K562 (cell line): ENCODE measurements around the gene CNTN5. TPM values are rescaled to one million over a fixed set of nuclear protein-coding genes. Genes with fewer than 3 reads are reported as not detected.

Experiments
- ARNT ChIP-seq, 2 experiments: fragments of 450-650 bp; IDR thresholded peaks; 2 replicates each; pipeline ENCODE4 v1.6.1; 2016; ENCODE audit warnings: mild to moderate bottlenecking in 1 of 2
- LEF1 ChIP-seq: fragments of 450-650 bp; IDR thresholded peaks from 2 replicates; pipeline ENCODE4 v1.6.1; 2016; ENCODE audit warnings: mild to moderate bottlenecking
- NCOA1 ChIP-seq: fragments of 450-650 bp; IDR thresholded peaks from 2 replicates; pipeline ENCODE4 v1.6.1; 2016; ENCODE audit warnings: low read depth
- NUFIP1 ChIP-seq: fragments of 450-650 bp; IDR thresholded peaks from 2 replicates; pipeline ENCODE4 v1.6.1; 2018; ENCODE audit not compliant: partially characterized antibody
- PYGO2 ChIP-seq: fragments of 450-650 bp; IDR thresholded peaks from 2 replicates; pipeline ENCODE4 v1.6.1; 2016; ENCODE audit warnings: mild to moderate bottlenecking, missing genetic modification characterization, moderate library complexity, missing compliant biosample characterization
- RAD21 ChIP-seq, 2 experiments: fragments of 250-450 bp in 1 of 2; fragments of 450-650 bp in 1 of 2; sonication (Bioruptor Pico) in 1 of 2; formaldehyde crosslinking in 1 of 2; IDR thresholded peaks in 1 of 2; conservative IDR thresholded peaks in 1 of 2; 2 replicates each; pipeline versions ENCODE4 v1.4.0 to v1.8.0; 2020 to 2022; ENCODE audit warnings: mild to moderate bottlenecking in 2 of 2, moderate library complexity in 1 of 2
- RBM15 ChIP-seq: fragments of 200-400 bp; formaldehyde crosslinking; IDR thresholded peaks from 2 replicates; pipeline ENCODE4 v1.6.1; 2018; ENCODE audit warnings: mild to moderate bottlenecking, low read length, moderate library complexity; ENCODE audit not compliant: insufficient read depth
- SMARCA5 ChIP-seq: fragments of 450-650 bp; IDR thresholded peaks from 2 replicates; pipeline ENCODE4 v1.6.1; 2016
- SOX6 ChIP-seq: fragments of 450-650 bp; IDR thresholded peaks from 2 replicates; pipeline ENCODE4 v1.6.1; 2014; ENCODE audit warnings: mild to moderate bottlenecking
- polyA plus RNA-seq, 8 experiments: library from polyadenylated mRNA; depleted of rRNA in 4 of 8; stranded (reverse) in 5 of 8; unstranded in 3 of 8; fragments of >200 nt; fragmentation: Nextera tagmentation in 2 of 8; fragmentation: Illumina TruSeq in 1 of 8; extraction: Ambion mirVana in 2 of 8; extraction: Trizol in 1 of 8; gene quantifications; 2 replicates each; pipeline versions ENCODE4 v1.2.1 to v1.2.3, GENCODE V29; 2011 to 2014; ENCODE audit warnings: inconsistent platforms in 1 of 8, missing spikeins in 1 of 8
- total RNA-seq, 7 experiments: library from RNA; depleted of rRNA in 6 of 7; stranded (reverse); fragments of >200 nt in 6 of 7; fragmentation: Illumina TruSeq in 2 of 7; extraction: Trizol in 2 of 7; gene quantifications; 2 replicates each; pipeline versions ENCODE4 v1.2.1 to v1.2.3, GENCODE V29; 2011 to 2021; ENCODE audit warnings: low replicate concordance in 1 of 7
- TF ChIP-seq, protein P1 (sequence below), 2 experiments: fragments of 450-650 bp; IDR thresholded peaks; 2 replicates each; pipeline ENCODE4 v1.6.1; 2018; ENCODE audit warnings: mild to moderate bottlenecking in 2 of 2, low read depth in 1 of 2; ENCODE audit not compliant: partially characterized antibody in 2 of 2
- TF ChIP-seq, protein P2 (sequence below): fragments of 450-650 bp; formaldehyde crosslinking; IDR thresholded peaks from 2 replicates; pipeline ENCODE4 v1.4.0; 2022; ENCODE audit warnings: mild to moderate bottlenecking, moderate library complexity
- TF ChIP-seq, protein P3 (sequence below), 2 experiments: IDR thresholded peaks; 2 replicates each; pipeline ENCODE4 v1.6.1; 2011; ENCODE audit warnings: borderline replicate concordance in 1 of 2, control low read depth in 1 of 2, low read depth in 1 of 2, low read length in 1 of 2, mild to moderate bottlenecking in 1 of 2, mixed read lengths in 1 of 2, moderate library complexity in 1 of 2; ENCODE audit not compliant: insufficient read depth in 1 of 2, insufficient read length in 1 of 2, poor library complexity in 1 of 2, severe bottlenecking in 1 of 2; ENCODE audit errors: extremely low read depth in 1 of 2

Gene CNTN5
- total and polyA plus RNA-seq, 9 of the 15 experiments (the other 6 are each of a cell fraction or from before 2014, with no cell fraction given) = 0.03 TPM; not detected in 8

DNA sequence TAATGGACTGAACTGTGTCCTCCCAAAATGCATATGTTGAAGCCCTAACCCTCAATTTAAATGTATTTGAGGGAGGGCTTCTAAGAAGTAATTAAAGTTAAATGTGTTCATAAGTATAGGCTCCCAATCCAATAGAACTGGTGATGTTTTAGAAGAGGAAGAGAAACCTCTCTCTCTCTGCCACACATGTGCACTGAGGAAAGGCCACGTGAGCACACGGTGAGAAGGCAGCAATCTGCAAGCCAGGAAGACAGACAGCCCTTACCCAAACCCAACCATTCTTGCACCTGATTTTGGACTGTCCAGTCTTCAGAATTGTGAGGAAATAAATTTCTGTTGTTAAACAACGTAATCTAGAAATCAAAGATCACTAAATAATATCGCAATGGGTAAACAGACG lies 1164.8 kb downstream of the CNTN5 start (continued):
- no peak for TF ChIP-seq SMARCA5
- no peak for TF ChIP-seq RBM15
- no peak for TF ChIP-seq PYGO2 (tag)
- TF ChIP-seq SOX6 = no peak
- TF ChIP-seq LEF1 = no peak
- TF ChIP-seq NCOA1 = no peak
- TF ChIP-seq ARNT (IDR thresholded peaks at IDR 0.05) = no peak
- TF ChIP-seq, protein P1, sequence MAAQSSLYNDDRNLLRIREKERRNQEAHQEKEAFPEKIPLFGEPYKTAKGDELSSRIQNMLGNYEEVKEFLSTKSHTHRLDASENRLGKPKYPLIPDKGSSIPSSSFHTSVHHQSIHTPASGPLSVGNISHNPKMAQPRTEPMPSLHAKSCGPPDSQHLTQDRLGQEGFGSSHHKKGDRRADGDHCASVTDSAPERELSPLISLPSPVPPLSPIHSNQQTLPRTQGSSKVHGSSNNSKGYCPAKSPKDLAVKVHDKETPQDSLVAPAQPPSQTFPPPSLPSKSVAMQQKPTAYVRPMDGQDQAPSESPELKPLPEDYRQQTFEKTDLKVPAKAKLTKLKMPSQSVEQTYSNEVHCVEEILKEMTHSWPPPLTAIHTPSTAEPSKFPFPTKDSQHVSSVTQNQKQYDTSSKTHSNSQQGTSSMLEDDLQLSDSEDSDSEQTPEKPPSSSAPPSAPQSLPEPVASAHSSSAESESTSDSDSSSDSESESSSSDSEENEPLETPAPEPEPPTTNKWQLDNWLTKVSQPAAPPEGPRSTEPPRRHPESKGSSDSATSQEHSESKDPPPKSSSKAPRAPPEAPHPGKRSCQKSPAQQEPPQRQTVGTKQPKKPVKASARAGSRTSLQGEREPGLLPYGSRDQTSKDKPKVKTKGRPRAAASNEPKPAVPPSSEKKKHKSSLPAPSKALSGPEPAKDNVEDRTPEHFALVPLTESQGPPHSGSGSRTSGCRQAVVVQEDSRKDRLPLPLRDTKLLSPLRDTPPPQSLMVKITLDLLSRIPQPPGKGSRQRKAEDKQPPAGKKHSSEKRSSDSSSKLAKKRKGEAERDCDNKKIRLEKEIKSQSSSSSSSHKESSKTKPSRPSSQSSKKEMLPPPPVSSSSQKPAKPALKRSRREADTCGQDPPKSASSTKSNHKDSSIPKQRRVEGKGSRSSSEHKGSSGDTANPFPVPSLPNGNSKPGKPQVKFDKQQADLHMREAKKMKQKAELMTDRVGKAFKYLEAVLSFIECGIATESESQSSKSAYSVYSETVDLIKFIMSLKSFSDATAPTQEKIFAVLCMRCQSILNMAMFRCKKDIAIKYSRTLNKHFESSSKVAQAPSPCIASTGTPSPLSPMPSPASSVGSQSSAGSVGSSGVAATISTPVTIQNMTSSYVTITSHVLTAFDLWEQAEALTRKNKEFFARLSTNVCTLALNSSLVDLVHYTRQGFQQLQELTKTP (IDR thresholded peaks at IDR 0.05; ENCODE audit: low read depth in 1 of 2, partially characterized antibody in 2 of 2) = no peak
- no peak for TF ChIP-seq NUFIP1
- no peak for TF ChIP-seq RAD21 (CRISPR knock-in tag; conservative IDR thresholded peaks at IDR 0.05 in 1 of 2, IDR thresholded peaks at IDR 0.05 in 1 of 2)
- TF ChIP-seq, protein P2, sequence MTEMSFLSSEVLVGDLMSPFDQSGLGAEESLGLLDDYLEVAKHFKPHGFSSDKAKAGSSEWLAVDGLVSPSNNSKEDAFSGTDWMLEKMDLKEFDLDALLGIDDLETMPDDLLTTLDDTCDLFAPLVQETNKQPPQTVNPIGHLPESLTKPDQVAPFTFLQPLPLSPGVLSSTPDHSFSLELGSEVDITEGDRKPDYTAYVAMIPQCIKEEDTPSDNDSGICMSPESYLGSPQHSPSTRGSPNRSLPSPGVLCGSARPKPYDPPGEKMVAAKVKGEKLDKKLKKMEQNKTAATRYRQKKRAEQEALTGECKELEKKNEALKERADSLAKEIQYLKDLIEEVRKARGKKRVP (CRISPR knock-in tag) = no peak
- TF ChIP-seq, protein P3, sequence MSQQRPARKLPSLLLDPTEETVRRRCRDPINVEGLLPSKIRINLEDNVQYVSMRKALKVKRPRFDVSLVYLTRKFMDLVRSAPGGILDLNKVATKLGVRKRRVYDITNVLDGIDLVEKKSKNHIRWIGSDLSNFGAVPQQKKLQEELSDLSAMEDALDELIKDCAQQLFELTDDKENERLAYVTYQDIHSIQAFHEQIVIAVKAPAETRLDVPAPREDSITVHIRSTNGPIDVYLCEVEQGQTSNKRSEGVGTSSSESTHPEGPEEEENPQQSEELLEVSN (IDR thresholded peaks at IDR 0.05; ENCODE audit: borderline replicate concordance in 1 of 2, extremely low read depth in 1 of 2, insufficient read depth in 1 of 2, insufficient read length in 1 of 2, low read depth in 1 of 2, low read length in 1 of 2, poor library complexity in 1 of 2, severe bottlenecking in 1 of 2) = no peak
- TF ChIP-seq, all 486 proteins: peak for 0
